Measurements from ENCODE around the gene VPS35.

DNA sequence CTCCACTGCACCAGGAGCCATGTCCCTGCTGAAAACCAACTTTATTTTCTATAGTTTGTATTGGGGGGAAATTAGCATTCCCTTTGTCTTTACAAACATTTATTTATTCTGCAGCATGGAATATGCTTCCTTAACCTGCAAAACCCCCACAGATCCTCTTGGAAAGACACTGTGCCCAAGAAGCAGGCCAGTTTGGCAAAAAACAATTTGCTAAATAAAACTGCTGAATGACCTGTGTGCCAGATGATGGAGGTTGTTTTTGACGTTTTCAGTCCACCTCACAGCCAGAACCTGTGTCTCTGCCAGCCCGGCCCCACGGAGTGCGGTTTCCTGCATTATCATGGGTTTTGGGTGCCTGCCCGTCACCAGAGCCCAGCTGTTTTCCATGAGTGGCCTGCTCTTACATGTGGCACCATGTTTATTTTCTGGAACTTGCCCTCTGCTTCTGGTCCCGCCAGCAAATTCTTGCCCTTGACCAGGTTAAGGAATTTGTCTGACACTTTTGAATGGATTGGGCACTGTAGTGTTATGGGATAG lies 26.9 kb upstream of the VPS35 start:
- TF ChIP-seq POLR2A (IDR thresholded peaks at IDR 0.05; ENCODE audit: low read depth, low read length), result no peak
- no peak for TF ChIP-seq POLR2AphosphoS5 (IDR thresholded peaks at IDR 0.05; ENCODE audit: low read depth, low read length)
- no peak for TF ChIP-seq TAF1 (IDR thresholded peaks at IDR 0.05; ENCODE audit: borderline replicate concordance, low read depth, low read length)
